Tibial nerve (tissue), 4 donors: Measurements from ENCODE around the gene MYBBP1A.

Experiments
- CTCF ChIP-seq, 5 experiments: fragments of 200-600 bp in 3 of 5; fragments of 450-650 bp in 2 of 5; sonication (generic) in 3 of 5; IDR thresholded peaks; one replicate each; pipeline ENCODE4 v1.5.1; 2016 to 2019; ENCODE audit warnings: antibody characterized with exemption in 5 of 5, mild to moderate bottlenecking in 3 of 5, moderate library complexity in 2 of 5
- EP300 ChIP-seq, 2 donors: sonication (generic); formaldehyde crosslinking; IDR thresholded peaks; one replicate each; pipeline ENCODE4 v1.6.1; 2017; ENCODE audit warnings: antibody characterized with exemption in 2 of 2, mild to moderate bottlenecking in 1 of 2
- POLR2A ChIP-seq, 2 donors: fragments of 450-650 bp; IDR thresholded peaks; one replicate each; pipeline ENCODE4 v1.6.1; 2017; ENCODE audit warnings: antibody characterized with exemption in 2 of 2, mild to moderate bottlenecking in 2 of 2, moderate library complexity in 2 of 2

GRCh38 chr17:4547118-4547906 is 7.9 kb downstream of the MYBBP1A start:
- no peak for TF ChIP-seq CTCF (IDR thresholded peaks at IDR 0.05)
- no peak for TF ChIP-seq EP300 (IDR thresholded peaks at IDR 0.05)
- no peak for TF ChIP-seq POLR2A (IDR thresholded peaks at IDR 0.05)
